Smooth muscle cell (in vitro differentiated cells): ENCODE data around the gene JCHAIN. TPM values are rescaled to one million over a fixed set of nuclear protein-coding genes. Genes with fewer than 3 reads are reported as not detected.

Experiments
- DNase-seq: peaks from one replicate; lab custom pipeline; 2025; ENCODE audit not compliant: unreplicated experiment; lab: John Stamatoyannopoulos, UW
- H2AFZ ChIP-seq: fragments of 200-600 bp; sonication (generic); 2 replicates; pipeline ENCODE4 v1.6.0; 2016; ENCODE audit warnings: antibody characterized with exemption, low read depth, mild to moderate bottlenecking
- H3F3A ChIP-seq: fragments of 200-600 bp; sonication (generic); 2 replicates; pipeline ENCODE4 v1.6.0; 2017; ENCODE audit warnings: antibody characterized with exemption, low read depth
- H3K27ac ChIP-seq: fragments of 200-600 bp; sonication (generic); 2 replicates; pipeline ENCODE4 v1.5.1; 2016; ENCODE audit warnings: low read depth, mild to moderate bottlenecking
- H3K27me3 ChIP-seq: fragments of 200-600 bp; sonication (generic); 2 replicates; pipeline ENCODE4 v1.6.1; 2016; ENCODE audit warnings: low read depth, mild to moderate bottlenecking
- H3K36me3 ChIP-seq: fragments of 200-600 bp; sonication (generic); 2 replicates; pipeline ENCODE4 v1.5.1; 2016; ENCODE audit warnings: low read depth
- H3K4me1 ChIP-seq: fragments of 200-600 bp; sonication (generic); 2 replicates; pipeline ENCODE4 v1.5.1; 2016; ENCODE audit warnings: low read depth
- H3K4me2 ChIP-seq: fragments of 200-600 bp; sonication (generic); 2 replicates; pipeline ENCODE4 v1.6.0; 2016; ENCODE audit warnings: mild to moderate bottlenecking
- H3K4me3 ChIP-seq: fragments of 200-600 bp; sonication (generic); 2 replicates; pipeline ENCODE4 v1.5.1; 2016; ENCODE audit warnings: mild to moderate bottlenecking
- H3K79me2 ChIP-seq: fragments of 200-600 bp; sonication (generic); 2 replicates; pipeline ENCODE4 v1.6.0; 2016; ENCODE audit warnings: low read depth, mild to moderate bottlenecking
- H3K9ac ChIP-seq: fragments of 200-600 bp; sonication (generic); 2 replicates; pipeline ENCODE4 v1.6.0; 2016; ENCODE audit warnings: low read depth
- H3K9me3 ChIP-seq: fragments of 200-600 bp; sonication (generic); replicated peaks from 2 replicates; pipeline ENCODE4 v1.5.1; 2016; ENCODE audit warnings: low read depth
- H4K20me1 ChIP-seq: fragments of 200-600 bp; sonication (generic); 2 replicates; pipeline ENCODE4 v1.6.0; 2016; ENCODE audit warnings: low read depth
- CTCF ChIP-seq: fragments of 200-600 bp; sonication (generic); IDR thresholded peaks from 2 replicates; pipeline ENCODE4 v1.5.1; 2017; ENCODE audit warnings: borderline replicate concordance, mild to moderate bottlenecking, antibody characterized with exemption; ENCODE audit not compliant: insufficient read depth, poor library complexity, severe bottlenecking
- WGBS: methylation state at CpG from one replicate; pipeline ENCODE4 v1.1.7; 2016; ENCODE audit warnings: low lambda C conversion rate; 5-methylcytosine and 5-hydroxymethylcytosine counted together
- polyA plus RNA-seq: library from polyadenylated mRNA; unstranded; fragments of >200 nt; fragmentation: Nextera tagmentation; extraction: Ambion mirVana; gene quantifications from 2 replicates; pipeline ENCODE4 v1.2.1, GENCODE V29; 2016
- total RNA-seq: library from RNA; depleted of rRNA; stranded (reverse); fragments of >200 nt; gene quantifications from 2 replicates; pipeline ENCODE4 v1.2.3, GENCODE V29; 2014

Gene JCHAIN
- total and polyA plus RNA-seq, 2 experiments from 2014 or later: not detected

GRCh38 chr4:70678383-70678999, 12.2 kb upstream of the JCHAIN start:
- H3K4me1 ChIP-seq: no peaks in the 10 kb centered on the region
- no peaks in the 10 kb centered on the region for H3K9me3 ChIP-seq
- H3K79me2 ChIP-seq: no peaks in the 10 kb centered on the region
- no peak overlapping the region for H2AFZ ChIP-seq
- H3K27me3 ChIP-seq: no peaks in the 10 kb centered on the region
- DNase-seq: no peak
- H3F3A ChIP-seq: no peaks in the 10 kb centered on the region
- no peaks in the 10 kb centered on the region for H3K36me3 ChIP-seq
- H3K4me2 ChIP-seq: no peak overlapping the region
- no peak overlapping the region for H3K4me3 ChIP-seq
- H3K9ac ChIP-seq: no peak overlapping the region
- TF ChIP-seq CTCF: no peak
- 97% methylated on average over 1 of the region's 1 CpG for WGBS
- H3K27ac ChIP-seq: no peak overlapping the region
- H4K20me1 ChIP-seq: no peaks in the 10 kb centered on the region

GRCh38 chr4:70676554-70677090, 10.3 kb upstream of the JCHAIN start:
- Histone ChIP-seq H3K27me3 (no peaks in the 10 kb centered on the region), H4K20me1 (no peaks in the 10 kb centered on the region), H2AFZ (no peak overlapping the region), H3K4me2 (no peak overlapping the region), H3K9me3 (no peaks in the 10 kb centered on the region), H3K27ac (no peak overlapping the region), H3K4me1 (no peaks in the 10 kb centered on the region), H3K79me2 (no peaks in the 10 kb centered on the region), H3K36me3 (no peaks in the 10 kb centered on the region), H3K9ac (no peak overlapping the region), H3F3A (no peaks in the 10 kb centered on the region), H3K4me3 (no peak overlapping the region)
- WGBS: 87% methylated on average over 6 of the region's 6 CpGs
- DNase-seq: no peak
- TF ChIP-seq CTCF: no peak

DNA sequence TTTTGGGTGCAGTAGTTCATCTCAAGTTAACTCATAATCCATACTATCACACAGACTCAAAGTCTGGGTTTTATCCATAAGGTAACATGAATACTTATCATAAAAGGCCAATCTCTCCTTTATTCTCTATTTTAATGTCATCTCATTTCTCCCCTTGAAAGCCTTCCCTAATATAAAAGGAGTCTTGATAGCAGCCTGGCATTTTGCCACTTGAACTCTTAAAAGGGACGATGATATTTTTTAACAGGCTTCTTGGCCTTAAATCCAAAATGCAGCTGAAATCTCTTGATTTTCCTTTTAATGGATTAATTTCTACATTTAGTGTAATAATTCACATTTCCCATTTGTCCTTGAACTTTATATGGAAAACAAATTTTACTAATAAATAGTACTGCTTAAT, 8.4 kb upstream of the JCHAIN start:
- Histone ChIP-seq H3K4me2 (no peak overlapping the region), H3K27ac (no peak overlapping the region), H2AFZ (no peak overlapping the region), H3F3A (no peaks in the 10 kb centered on the region), H3K36me3 (no peaks in the 10 kb centered on the region), H3K27me3 (no peaks in the 10 kb centered on the region), H4K20me1 (no peaks in the 10 kb centered on the region), H3K9me3 (no peaks in the 10 kb centered on the region), H3K4me3 (no peak overlapping the region), H3K9ac (no peak overlapping the region), H3K79me2 (no peaks in the 10 kb centered on the region), H3K4me1 (no peaks in the 10 kb centered on the region)
- WGBS: 92% methylated on average over 1 of the region's 1 CpG
- no peak for DNase-seq
- TF ChIP-seq CTCF: no peak

GRCh38 chr4:70674191-70674590, 7.9 kb upstream of the JCHAIN start:
- no peak for TF ChIP-seq CTCF
- no peaks in the 10 kb centered on the region for H4K20me1 ChIP-seq
- no peak overlapping the region for H3K4me2 ChIP-seq

More at GRCh38 chr4:70674191-70674590, 7.9 kb upstream of the JCHAIN start:
- H3K9ac ChIP-seq: no peak overlapping the region
- no peak overlapping the region for H2AFZ ChIP-seq
- H3F3A ChIP-seq: no peaks in the 10 kb centered on the region
- no peaks in the 10 kb centered on the region for H3K9me3 ChIP-seq
- no peaks in the 10 kb centered on the region for H3K36me3 ChIP-seq
- H3K79me2 ChIP-seq: no peaks in the 10 kb centered on the region
- H3K4me3 ChIP-seq: no peak overlapping the region
- DNase-seq: no peak
- H3K27me3 ChIP-seq: no peaks in the 10 kb centered on the region
- H3K4me1 ChIP-seq: no peaks in the 10 kb centered on the region
- no peak overlapping the region for H3K27ac ChIP-seq
